ENCODE results near the gene TXNDC17.
A peak's percentile ranks its signal among the peaks of the same experiment; 100 is the strongest.
"Not testable (repeated sequence)": the region's sequence is repeated elsewhere in the genome, so short reads cannot be mapped to it uniquely, and the experiment has no call there.

TXNDC17 gene

GRCh38 chr17:6663200-6663599 is 22.3 kb downstream of the TXNDC17 start:
- not testable (repeated sequence) for DNase-seq

- DNase-seq: peak; percentile 55 to 57
These were observed 25.2 kb downstream of the TXNDC17 start for GRCh38 chr17:6666077-6666521.

GRCh38 chr17:6666557-6666956 is 25.7 kb downstream of the TXNDC17 start:
- no peak for DNase-seq

GRCh38 chr17:6667516-6667915 is 26.7 kb downstream of the TXNDC17 start:
- DNase-seq: no peak

- DNase-seq: no peak
These were observed 27.4 kb downstream of the TXNDC17 start for GRCh38 chr17:6668219-6668618.

- DNase-seq: no peak
These were observed 28.0 kb downstream of the TXNDC17 start for GRCh38 chr17:6668727-6669425.

- no peak for DNase-seq
These were observed 28.8 kb downstream of the TXNDC17 start for GRCh38 chr17:6669479-6670212.

GRCh38 chr17:6670571-6670970 is 29.7 kb downstream of the TXNDC17 start:
- no peak for DNase-seq

GRCh38 chr17:6670999-6671398 is 30.1 kb downstream of the TXNDC17 start:
- DNase-seq: no peak

GRCh38 chr17:6671431-6671830 is 30.6 kb downstream of the TXNDC17 start:
- no peak for DNase-seq

GRCh38 chr17:6674586-6674985 is 33.7 kb downstream of the TXNDC17 start:
- no peak for DNase-seq

- DNase-seq: no peak
These were observed 34.5 kb downstream of the TXNDC17 start for GRCh38 chr17:6675201-6675825.

GRCh38 chr17:6676802-6677157 is 35.9 kb downstream of the TXNDC17 start:
- DNase-seq: no peak

- DNase-seq: no peak
These were observed 36.4 kb downstream of the TXNDC17 start for GRCh38 chr17:6677158-6677831.

- DNase-seq: no peak
These were observed 37.1 kb downstream of the TXNDC17 start for GRCh38 chr17:6677946-6678345.

- no peak for DNase-seq
These were observed 38.4 kb downstream of the TXNDC17 start for GRCh38 chr17:6679241-6679640.

GRCh38 chr17:6681176-6681575 is 40.3 kb downstream of the TXNDC17 start:
- DNase-seq: no peak

GRCh38 chr17:6681671-6682070 is 40.8 kb downstream of the TXNDC17 start:
- no peak for DNase-seq

GRCh38 chr17:6682339-6682738 is 41.5 kb downstream of the TXNDC17 start:
- DNase-seq: no peak

- no peak for DNase-seq
These were observed 42.3 kb downstream of the TXNDC17 start for GRCh38 chr17:6683081-6683684.

- DNase-seq: no peak
These were observed 43.0 kb downstream of the TXNDC17 start for GRCh38 chr17:6683730-6684459.

- no peak for DNase-seq
These were observed 43.6 kb downstream of the TXNDC17 start for GRCh38 chr17:6684460-6684783.
